Fibroblast of skin of right quadriceps (primary cell): ENCODE results near the gene PGC.
"Not testable (repeated sequence)": the region's sequence is repeated elsewhere in the genome, so short reads cannot be mapped to it uniquely, and the experiment has no call there.

ENCODE experiments used
- DNase-seq: peaks from one replicate; pipeline ENCODE4 v3.0.0-alpha.2; 2013

PGC gene

DNA sequence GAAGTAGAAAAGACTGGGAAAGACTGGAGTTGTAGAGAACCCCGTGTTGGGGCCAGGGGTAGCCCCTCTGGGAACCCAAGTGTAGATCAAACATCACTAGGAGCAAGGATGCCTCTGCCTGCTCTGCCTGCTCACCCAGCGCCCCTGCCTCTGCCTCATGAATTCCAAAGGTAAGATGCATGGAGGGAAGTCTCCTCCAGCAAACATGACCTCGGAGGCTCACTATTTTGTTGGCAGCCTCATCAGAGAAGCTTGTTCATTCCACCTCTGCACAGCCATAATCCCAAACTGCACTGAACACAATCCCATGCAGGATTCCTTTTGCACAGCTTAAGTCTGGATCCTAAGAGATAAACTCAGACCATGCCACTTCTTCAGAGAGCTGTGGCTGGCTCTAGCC, 27.6 kb upstream of the PGC start:
- no peak for DNase-seq

DNA sequence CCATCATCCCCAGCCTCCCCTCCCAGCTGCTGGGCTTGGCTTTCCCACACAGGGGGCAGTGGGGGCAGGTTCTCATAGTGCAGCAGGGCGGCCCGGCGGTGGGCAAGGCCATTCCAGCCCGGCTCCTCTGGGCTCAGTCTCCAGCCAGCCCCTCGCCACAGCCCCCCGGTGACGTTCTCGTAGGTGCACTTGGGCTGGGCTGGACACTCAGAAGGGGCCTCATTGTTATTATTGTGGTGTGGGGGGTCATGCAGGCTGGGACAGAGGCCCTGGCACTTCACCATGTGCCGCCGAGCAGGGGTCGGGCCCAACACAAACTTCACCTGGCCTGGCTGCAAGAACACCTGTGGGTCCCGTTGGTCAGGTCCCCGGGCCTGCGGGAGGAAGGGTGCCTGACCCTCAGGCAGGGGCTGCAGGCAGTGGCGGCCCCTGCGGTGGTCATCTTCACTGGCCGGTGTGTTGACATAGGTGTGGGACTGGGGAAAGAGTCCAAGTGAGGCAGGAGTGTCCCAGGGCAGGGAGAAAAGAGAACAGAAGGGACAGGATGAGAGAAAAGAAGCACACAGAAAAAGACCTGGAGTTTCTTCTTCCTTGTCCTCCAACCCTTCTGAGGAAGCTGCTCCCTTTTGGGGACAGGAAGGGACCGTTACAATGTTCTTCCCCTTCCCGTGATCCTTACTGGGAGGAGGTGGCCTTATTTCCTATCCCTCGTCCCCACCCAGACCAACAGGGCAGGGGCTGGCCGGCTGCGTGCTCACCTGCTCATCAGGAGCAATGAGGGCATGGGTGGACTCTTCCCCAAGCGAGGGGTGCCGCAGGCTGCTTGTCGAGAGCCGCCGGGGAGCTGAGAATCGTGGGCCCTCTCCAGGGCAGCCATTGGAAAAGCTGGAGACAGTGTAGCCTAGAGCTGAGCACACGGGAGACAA, 24.1 kb upstream of the PGC start:
- no peak for DNase-seq

DNA sequence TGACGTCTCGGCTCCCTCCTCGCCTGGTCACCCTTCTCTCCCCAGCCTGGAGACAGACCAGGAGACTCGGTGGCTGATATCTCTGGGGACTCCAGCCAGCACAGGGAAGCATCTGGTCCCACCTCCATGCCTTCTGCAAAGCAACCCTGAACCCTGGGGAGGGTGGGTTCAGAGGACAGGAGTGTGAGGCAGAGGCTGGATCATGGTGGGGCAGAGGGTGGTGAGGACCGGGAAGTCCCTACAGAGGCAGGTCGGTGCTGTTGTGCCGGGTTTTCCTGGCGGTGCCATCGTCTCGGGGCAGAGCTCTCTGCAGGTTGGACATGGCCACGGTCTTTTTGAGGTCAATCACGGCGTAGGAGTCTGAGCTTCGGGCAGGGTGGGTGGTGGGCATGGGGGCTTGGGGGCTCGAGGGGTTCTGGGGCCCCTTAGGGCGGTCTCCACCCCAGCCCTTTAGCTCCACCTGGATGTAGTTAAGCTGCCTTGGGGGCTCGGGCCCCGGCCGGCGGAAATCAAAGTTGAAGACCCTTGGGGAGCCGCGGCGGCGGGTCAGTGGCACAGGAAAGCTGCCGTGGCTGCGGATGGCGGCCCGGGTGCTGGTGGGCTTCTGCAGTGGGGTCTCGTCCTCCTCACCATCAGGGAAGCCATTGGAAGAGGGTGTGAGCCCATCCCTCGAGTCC, 23.3 kb upstream of the PGC start:
- no peak for DNase-seq

DNA sequence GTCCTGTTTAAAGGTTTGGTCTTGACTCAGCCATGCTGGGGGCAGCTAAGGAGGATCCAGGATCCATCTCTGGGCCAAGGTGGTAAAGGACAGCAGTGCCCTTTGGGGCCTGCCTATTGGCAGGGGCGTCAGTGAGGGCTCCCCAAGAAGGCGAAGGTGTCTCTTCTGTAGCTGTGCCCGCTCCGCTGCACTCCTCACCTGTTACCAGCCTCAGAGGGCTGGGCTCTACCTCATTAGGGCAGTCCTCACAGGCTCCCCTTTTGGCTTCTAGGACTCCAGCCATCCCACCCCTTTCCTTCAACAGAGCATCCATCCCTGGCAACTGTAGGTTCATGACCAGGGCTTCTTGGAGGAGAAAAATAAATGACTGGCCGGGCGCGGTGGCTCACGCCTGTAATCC, 22.2 kb upstream of the PGC start:
- DNase-seq, result no peak

DNA sequence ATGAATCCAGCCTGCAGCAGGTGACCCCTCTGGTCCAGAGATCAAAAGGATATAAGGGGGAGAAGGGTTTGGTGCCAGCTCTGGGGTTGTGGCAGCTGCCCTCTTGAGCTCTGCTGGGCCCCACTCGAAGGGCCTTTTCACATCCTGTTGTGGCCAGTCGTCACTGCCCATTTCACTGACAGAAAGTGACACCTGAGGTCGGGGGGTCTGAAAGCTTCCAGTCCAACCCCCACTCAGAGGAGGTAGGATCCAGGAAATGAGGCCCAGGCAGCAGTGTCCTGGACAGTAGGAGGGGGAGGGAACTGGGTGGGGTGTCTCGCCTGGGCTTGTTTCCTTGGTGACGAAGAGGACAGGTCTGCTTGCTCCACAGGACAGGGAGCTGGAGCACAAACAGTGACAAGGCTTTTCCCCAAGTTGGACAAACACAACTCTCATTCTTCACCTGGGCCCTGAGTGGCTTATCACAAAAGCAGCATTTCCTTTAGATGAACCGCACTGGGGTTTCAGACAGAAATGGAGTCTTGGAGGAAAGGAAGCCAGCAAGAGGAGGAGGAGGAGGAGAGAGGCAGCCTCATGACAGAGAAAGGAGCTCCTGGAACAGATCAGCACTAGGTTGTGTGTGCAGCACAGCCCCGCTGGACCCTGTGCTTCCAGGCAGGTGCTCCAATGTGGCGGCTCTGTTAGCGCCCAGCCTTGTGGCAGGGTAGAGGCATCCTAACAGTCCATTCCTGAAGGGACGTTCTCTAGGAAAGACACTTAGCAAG, 21.5 kb upstream of the PGC start:
- no peak for DNase-seq

DNA sequence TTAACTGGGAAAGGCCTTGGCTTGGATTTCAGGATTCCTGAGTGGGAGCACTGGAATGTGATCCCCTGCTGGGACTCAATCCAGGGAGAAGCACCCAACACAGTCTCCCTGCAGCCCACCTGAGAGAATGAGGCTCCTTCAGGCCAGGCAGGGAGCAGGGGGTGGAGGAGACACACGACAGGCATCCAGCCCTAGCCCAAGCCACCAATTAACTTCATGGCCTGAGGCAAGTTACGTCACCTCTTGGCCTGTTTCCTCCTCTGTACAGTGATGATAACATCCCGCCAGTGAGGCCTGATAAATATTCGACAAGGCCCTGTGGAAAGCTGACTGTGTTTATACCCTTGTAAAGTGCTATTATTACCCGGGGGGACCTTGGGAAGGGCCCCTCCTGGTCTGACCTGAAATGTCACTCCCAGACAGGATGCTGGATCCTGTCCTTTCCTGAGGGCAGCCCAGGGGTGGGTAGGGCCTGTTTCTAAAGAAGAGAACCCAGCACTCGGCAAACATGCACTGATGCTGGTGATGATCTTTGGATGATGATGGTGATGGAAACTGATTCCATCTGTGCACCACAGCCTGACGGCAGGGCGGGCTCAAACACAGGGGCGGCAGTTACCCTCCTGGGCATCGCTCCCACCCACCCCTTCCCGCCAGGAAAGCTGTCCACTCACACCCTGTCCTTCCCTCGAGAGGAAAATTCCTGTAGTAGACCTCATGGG, 20.1 kb upstream of the PGC start:
- peak; percentile 58 for DNase-seq

DNA sequence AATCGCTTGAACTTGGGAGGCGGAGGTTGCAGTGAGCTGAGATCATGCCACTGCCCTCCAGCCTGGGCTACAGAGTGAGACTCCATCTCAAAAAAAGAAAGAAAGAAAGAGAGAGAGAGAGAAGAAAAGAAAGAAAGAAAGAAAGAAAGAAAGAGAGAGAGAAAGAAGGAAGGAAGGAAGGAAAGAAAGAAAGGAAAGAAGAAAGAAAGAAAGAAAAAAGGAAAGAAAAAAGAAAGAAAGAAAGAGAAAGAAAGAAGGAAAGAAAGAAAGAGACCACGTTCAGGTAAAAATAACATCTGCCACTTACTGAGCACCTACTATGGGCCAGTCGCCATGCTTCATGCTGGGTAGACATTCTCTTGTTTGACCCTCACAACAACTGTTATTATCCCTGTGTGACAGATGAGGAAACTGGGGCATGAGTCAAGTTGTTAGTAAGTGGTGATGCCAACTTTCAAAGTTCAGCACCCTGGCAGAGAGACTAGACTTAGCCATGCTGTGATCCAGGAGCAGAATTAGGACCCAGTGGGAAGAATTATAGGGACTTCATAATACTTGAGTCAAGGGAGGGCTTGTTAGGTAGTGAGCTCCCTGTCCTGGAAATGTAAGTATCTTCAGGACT, 19.0 kb upstream of the PGC start:
- DNase-seq, result not testable (repeated sequence)

DNA sequence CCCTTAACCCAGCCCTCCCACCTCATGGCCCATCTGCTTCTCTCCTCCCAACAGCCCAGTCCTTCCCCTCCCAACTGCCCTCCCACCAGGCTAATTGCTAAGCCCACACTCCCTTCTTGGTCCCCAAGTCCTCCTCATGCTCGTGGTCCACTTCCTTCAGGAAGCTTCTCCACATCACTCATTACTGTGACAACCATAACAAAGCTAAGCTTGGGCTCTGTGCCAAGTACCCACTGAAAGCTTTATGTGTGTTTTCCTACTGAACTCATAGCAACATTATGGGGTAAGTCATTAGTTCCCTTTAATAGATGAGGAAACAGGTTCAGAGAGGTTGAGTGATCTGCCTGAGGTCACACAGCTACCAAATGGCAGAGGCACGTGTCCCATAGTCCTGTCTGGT, 16.3 kb upstream of the PGC start:
- no peak for DNase-seq

DNA sequence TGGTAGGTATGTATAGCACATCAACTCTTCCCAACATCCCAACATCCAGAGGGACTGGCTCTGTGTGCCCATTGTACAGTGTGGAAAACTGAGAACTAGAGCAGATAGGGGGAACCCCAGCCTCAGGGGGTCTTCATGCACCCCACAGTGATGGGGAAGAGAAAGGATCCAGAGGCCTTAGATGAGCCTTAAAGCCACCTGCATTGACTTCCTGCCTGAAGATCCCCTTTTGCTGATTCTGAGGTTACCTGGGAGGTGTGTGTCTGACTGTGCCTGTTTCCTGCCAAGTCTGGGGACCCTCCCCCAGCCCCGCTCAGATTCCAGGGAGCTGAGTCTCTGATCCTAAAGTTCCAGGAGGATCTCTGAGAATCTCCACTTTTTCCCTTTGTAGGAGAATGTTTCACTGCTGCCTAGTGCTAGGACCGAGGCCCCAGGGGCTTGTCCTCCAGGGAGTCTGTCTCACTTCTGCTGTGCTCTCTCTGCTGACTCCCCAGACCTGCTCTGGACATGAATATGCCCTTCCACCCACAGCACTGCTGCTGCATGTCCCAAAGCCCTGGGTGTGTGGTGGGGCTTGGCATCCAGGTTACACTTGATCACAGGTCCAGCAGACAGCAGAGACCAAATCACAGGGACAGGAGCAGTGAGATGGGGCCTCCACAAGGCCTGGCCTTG, 12.8 kb upstream of the PGC start:
- no peak for DNase-seq

DNA sequence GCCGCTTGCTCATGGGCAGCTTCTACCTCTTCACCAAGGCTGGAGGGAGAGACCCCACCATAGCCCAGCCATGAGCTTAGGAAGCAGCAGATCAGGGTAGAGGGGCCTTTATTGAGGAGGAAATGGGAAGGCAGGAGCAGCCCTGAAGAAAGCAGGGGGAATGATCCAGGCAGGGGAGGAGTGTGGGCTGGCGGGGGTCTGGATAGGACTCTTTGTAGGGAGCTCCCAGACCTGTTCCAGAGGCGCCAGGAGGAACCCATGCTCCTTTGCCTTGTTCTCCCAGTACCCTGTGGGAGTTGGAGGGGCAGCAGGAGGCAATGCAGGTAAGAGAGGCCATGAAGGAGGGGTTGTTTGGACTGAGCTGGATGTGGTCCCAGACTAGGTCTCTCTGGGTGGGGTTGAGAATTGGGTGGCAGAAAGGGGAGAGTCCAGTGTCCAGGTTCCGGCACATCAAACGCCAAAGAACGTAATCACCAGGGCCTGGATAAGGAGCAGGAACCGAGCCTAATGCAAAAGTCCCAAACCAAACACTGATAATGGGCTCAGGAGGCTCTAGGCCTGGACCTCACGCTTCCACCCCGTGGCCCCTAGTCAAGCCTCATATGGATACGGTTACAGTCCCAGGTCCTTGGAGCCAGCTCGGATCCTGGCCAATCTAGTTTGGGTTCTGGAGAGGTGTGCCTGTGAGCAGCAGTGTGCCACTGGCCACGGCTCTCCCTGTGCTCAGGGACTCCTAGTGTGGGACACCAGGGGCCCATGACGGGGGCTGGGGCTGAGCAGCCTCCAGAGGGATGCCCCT, 12.1 kb upstream of the PGC start:
- DNase-seq, result no peak

DNA sequence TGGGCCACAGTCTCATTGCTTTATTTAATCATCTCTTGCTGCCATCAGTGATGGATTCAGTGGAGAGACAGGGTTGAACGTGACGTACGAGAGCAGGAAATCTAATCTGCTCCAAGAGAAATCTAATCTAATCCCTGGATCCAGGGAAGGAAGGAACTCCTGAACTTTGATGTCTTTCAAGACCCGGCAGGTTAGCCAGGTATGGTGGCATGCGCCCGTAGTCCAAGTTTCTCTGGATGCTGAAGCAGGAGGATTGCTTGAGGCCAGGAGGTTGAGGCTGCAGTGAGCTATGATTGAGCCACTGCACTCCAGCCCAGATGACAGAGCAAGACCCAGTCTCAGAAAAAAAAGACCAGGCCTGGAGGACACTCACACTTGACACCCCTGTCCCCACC, 11.4 kb upstream of the PGC start:
- no peak for DNase-seq

DNA sequence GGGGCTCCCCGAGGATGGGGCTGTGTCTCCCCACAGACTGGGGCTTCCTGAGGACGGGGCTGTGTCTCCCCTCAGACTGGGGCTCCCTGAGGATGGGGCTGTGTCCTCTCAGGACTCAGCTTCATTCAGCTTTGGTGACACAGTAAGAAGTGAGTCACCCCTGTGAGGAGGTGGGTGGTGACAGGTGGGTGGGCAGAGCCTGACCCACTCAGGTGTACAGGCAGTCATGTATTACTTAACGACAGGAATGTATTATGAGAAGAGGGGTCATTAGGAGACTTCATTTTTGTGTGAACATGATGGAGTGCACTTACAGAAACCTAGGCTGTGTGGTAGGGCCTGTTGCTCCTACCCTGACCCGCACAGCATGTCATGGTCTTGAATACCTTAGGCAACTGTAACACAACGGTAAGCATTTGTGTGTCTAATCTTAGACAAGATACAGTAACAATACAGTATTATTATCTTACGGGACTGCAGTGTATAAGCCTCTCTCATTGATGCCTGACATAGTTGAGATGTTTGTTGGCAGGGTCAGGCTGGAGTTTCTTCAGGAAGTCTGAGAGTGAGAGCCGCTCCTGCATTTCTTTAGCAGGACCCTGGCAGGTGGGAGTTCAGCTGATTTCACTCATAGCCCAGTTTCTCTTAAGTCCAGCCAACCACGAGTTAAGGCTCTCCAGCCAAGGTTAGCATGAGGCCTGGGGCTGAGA, 10.9 kb upstream of the PGC start:
- DNase-seq, result no peak

DNA sequence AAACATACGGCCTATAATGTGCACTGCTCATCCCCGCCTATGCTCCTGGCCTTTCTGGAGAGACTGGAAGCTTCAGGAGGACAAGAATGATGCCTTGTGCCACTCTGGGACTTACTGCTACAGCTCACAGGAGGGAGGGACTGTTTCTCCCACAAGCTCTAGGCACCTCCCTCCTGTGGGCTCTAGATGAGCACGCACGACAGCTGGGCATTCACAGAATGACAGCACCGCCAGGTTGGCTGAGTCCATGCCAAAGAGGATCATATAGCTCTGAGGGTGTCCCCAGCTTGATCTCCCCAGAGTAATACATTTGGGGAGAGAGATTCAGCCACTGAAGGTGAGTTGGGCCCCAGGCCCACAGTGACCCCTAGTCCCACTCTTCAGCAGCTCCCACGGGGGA, 10.1 kb upstream of the PGC start:
- DNase-seq, result no peak

DNA sequence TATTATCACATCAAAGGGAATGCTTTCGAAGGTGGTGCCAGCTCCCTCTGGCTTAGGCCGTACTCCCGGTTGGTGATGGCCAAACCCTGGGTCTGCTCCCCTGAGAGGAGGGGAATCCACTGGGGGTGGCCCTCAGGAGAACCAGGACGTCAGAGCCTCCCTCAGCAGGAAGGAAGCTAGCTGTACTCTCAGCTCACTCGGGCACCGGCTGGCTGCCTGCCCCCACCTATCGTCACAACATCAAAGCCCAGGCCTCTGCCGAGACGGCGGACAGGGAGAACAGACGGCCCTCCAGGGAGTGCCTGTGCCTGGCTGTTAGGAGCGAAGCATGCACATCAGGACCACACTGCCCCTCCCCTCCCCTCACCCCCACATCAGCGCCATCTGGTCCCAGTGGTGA, 9.2 kb upstream of the PGC start:
- no peak for DNase-seq

DNA sequence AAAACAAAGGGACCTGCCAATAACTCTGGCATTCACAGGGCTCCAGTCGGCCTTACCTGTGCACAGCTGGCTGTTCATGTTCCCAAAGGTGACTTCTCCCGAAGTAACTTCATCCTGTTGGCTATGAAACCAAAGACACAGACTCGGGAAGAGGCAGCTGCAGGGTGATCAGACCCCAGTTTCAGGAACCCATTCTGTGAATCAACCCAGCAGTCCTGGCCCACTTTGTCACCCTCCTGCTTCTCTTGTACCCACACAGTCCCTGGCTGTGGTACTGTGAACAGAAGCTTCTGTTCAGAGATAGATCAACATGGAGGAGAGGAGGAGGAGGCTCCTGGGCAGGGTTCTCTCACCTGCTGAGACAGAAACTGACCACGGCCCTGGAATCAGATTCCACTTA, 8.7 kb upstream of the PGC start:
- DNase-seq, result no peak

DNA sequence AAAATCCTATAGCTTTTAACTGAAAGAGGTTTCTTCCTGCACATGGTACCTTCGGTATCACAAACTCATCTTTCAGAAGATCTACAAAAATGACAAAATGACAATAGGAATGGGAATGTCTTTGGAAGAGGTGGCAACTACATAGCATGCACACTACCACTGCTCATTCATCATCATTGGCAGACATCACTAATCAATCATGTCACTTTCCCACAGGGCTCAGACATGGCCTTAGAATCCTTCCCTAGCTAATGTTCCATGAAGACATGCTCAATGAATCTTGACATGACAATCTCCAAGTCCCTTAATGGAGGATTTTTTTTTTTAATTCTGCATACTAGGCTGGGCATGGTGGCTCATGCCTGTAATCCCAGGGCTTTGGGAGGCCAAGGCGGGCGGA, 3.2 kb upstream of the PGC start:
- no peak for DNase-seq

DNA sequence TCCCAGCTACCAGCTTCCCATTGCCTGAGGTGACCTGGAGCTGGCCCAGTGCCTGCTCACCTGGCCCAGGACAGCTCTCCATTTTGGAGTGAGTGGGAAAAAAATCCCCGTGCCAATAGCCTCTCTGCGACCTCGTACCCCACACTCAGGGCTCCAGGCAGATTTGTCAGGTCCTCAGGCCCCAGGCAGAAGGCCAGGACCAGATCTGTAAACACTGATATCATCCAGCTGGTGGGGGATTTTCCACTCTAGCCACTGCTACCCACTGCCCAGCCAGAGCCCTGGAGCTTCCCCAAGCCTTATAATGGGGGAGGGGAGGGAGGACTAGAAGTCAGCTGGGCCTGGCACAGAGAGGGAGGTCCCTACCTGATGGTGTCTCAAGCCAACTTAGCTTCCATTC, 1.3 kb upstream of the PGC start:
- DNase-seq, result no peak

DNA sequence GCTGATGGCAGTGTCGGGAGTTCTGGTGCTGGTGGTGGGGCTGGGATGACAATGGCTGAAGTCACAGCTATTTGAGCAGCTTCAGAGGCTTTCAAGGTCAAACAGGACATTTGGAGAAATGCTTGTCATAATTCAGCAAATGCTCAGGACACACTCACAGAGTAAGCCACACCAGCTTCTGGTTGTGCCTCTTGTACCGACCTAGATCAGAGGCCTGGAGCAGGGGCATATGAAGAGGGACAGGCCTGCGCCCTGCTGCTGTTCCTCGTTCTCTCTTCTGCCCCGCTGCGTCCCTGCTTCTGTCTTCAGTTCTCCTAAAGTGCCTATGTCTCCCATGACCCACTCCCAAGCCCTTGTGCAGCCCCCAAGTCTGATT, 893 bp upstream of the PGC start:
- no peak for DNase-seq

DNA sequence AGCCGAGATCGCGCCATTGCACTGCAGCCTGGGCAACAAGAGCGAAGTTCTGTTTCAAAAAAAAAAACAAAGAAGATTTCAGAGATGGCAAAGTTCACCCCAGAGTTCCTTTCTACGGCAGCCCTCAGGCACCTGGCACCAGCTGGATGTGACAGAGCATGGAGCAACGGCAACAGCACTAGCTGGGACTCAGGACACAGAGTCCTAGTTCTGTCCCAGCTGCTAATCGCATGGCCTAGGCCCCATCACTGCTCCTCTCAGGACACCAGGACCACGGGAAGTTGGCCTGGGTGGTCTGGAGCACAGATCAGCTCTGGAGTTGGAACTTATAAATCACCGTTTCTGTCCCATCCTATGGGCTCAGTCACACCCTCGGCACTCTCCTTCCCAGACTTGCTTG, 1.1 kb downstream of the PGC start:
- no peak for DNase-seq

DNA sequence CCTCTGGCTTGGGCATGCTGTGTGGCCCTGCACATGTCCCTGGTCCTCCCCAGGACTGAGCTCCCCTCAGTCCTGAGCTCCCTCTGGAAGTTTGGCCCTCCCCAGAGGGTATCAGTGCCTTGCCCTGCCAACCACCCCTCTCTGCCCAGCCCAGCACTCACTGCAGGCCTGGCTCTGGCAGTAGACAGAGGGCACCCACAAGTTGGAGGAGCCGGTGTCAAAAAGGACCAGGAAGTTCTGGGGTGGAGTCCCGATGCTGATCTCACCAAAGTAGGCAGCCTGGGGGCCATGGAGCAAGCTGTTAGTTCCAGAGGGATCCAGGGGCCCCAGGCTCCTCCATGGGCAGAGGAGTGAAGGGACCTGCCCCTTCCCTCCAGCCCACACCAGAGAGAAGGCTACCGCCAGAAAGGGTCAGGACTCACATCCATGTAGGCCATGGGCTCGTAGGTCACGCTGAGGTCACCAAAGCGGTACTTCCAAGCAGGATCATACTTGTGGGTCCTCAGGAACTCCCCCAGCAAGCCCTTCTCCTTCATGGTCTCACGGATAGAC, 2.9 kb downstream of the PGC start:
- no peak for DNase-seq
